GM21526 (cell line): ENCODE results near the gene MGAT3.
"Not testable (repeated sequence)": the region's sequence is repeated elsewhere in the genome, so short reads cannot be mapped to it uniquely, and the experiment has no call there.

Experiments
- ATAC-seq: cut with Tn5 transposase; IDR thresholded peaks from one replicate; pipeline ENCODE4 v1.9.1; 2021; ENCODE audit warnings: moderate library complexity; ENCODE audit not compliant: unreplicated experiment, low FRiP score

MGAT3 gene

GRCh38 chr22:39456522-39457197 is at the start of gene MGAT3:
TSS of gene MGAT3 (plus strand) at chr22:39457012. CDS start at chr22:39487348, 30,336 bp downstream.
- no peak for ATAC-seq

GRCh38 chr22:39408173-39408572 is 48.6 kb upstream of the MGAT3 start:
- ATAC-seq: no peak

- no peak for ATAC-seq
Measured at GRCh38 chr22:39408807-39409206, 48.0 kb upstream of the MGAT3 start.

GRCh38 chr22:39409516-39410029 is 47.2 kb upstream of the MGAT3 start:
- no peak for ATAC-seq

GRCh38 chr22:39410264-39410663 is 46.5 kb upstream of the MGAT3 start:
- ATAC-seq: no peak

GRCh38 chr22:39411828-39412365 is 44.9 kb upstream of the MGAT3 start:
- not testable (repeated sequence) for ATAC-seq

- not testable (repeated sequence) for ATAC-seq
Measured at GRCh38 chr22:39413204-39413603, 43.6 kb upstream of the MGAT3 start.

- no peak for ATAC-seq
Measured at GRCh38 chr22:39414377-39414776, 42.4 kb upstream of the MGAT3 start.

GRCh38 chr22:39414886-39415285 is 41.9 kb upstream of the MGAT3 start:
- no peak for ATAC-seq

GRCh38 chr22:39415506-39415905 is 41.3 kb upstream of the MGAT3 start:
- no peak for ATAC-seq

GRCh38 chr22:39416319-39416718 is 40.5 kb upstream of the MGAT3 start:
- no peak for ATAC-seq

- ATAC-seq: no peak
Measured at GRCh38 chr22:39417641-39418040, 39.2 kb upstream of the MGAT3 start.

GRCh38 chr22:39418696-39419095 is 38.1 kb upstream of the MGAT3 start:
- no peak for ATAC-seq

- no peak for ATAC-seq
Measured at GRCh38 chr22:39419096-39419495, 37.7 kb upstream of the MGAT3 start.

- no peak for ATAC-seq
Measured at GRCh38 chr22:39419911-39420310, 36.9 kb upstream of the MGAT3 start.

- ATAC-seq: no peak
Measured at GRCh38 chr22:39421691-39422090, 35.1 kb upstream of the MGAT3 start.

GRCh38 chr22:39422101-39422500 is 34.7 kb upstream of the MGAT3 start:
- no peak for ATAC-seq

- ATAC-seq: no peak
Measured at GRCh38 chr22:39422721-39423120, 34.1 kb upstream of the MGAT3 start.

GRCh38 chr22:39423976-39424375 is 32.8 kb upstream of the MGAT3 start:
- no peak for ATAC-seq

- no peak for ATAC-seq
Measured at GRCh38 chr22:39426380-39427043, 30.3 kb upstream of the MGAT3 start.

GRCh38 chr22:39427751-39428596 is 28.8 kb upstream of the MGAT3 start:
- no peak for ATAC-seq
